ENCODE results near the gene RCOR1. TPM values are rescaled to one million over a fixed set of nuclear protein-coding genes. Genes with fewer than 3 reads are reported as not detected.
A peak's percentile ranks its signal among the peaks of the same experiment; 100 is the strongest.

The RCOR1 gene
- total and polyA plus RNA-seq, 2 donors (not counting 1 experiment from before 2014, with no cell fraction given): 8.7 to 37.1 TPM

GRCh38 chr14:102754370-102755262 is 162.2 kb downstream of the RCOR1 start:
- H3K4me1 Mint-ChIP-seq: peaks cover 48% of the 10 kb centered on the region
- POLR2A ChIA-PET: no interaction called here
- peak overlapping the region; percentile 81 for H3K27ac Mint-ChIP-seq
- H3K27me3 Mint-ChIP-seq: no peaks in the 10 kb centered on the region
- DNase-seq (peak; percentile 62), ATAC-seq (ENCODE audit: low read depth) (peak; percentile 68)
- H2AFZ ChIP-seq (ENCODE audit: insufficient read depth, low read depth, low read length, poor library complexity, severe bottlenecking): peak overlapping the region; percentile 40
- no peaks in the 10 kb centered on the region for H4K20me1 ChIP-seq (ENCODE audit: control insufficient read depth, insufficient read depth, low read length, poor library complexity, severe bottlenecking)
- peak overlapping the region in 2 of 5 experiments; percentile 15 to 25 for H3K4me3 ChIP-seq (ENCODE audit: control extremely low read depth in 1 of 5, extremely low read depth in 1 of 5, insufficient read depth in 1 of 5, low read depth in 2 of 5, low read length in 4 of 5)
- TF ChIP-seq EZH2 (IDR thresholded peaks at IDR 0.05; ENCODE audit: borderline replicate concordance, insufficient read depth, low read depth, low read length, poor library complexity, severe bottlenecking) (no peak), CTCF (IDR thresholded peaks at IDR 0.05) (no peak)
- peak overlapping the region; percentile 65 for H3K4me3 Mint-ChIP-seq
- no peaks in the 10 kb centered on the region for H3K27me3 ChIP-seq (replicated peaks in 1 of 4; ENCODE audit: control extremely low read depth in 1 of 4, control insufficient read depth in 3 of 4, insufficient read depth in 4 of 4, low read length in 3 of 4)
- intact Hi-C loops (cut with micrococcal nuclease): loop anchor here (1.0 kb wide), 1 partner anchor 14 kb away; no protein-coding TSS in a partner anchor
- H3K9ac ChIP-seq (ENCODE audit: low read length): peak overlapping the region; percentile 38
- H3K9me3 ChIP-seq (ENCODE audit: control extremely low read depth in 1 of 3, control insufficient read depth in 2 of 3, insufficient read depth in 1 of 3, low read length in 2 of 3): peaks cover 0 to 6% (median 0%) of the 10 kb centered on the region in 3 donors
- H3K4me2 ChIP-seq (replicated peaks; ENCODE audit: low read depth, low read length, poor library complexity, severe bottlenecking): peak overlapping the region; percentile 65
- peak overlapping the region in 1 of 2 donors; percentile 37 for H3K27ac ChIP-seq (ENCODE audit: low read length in 2 of 2)
- no peaks in the 10 kb centered on the region for H3K79me2 ChIP-seq (ENCODE audit: control insufficient read depth, insufficient read depth, low read length)
- no peaks in the 10 kb centered on the region for H3K36me3 ChIP-seq (replicated peaks in 1 of 2; ENCODE audit: control extremely low read depth in 1 of 2, control insufficient read depth in 1 of 2, extremely low read depth in 1 of 2, insufficient read depth in 2 of 2, low read length in 1 of 2)
- H3K4me1 ChIP-seq (ENCODE audit: control insufficient read depth in 2 of 2, insufficient read depth in 2 of 2, low read length in 2 of 2): peaks cover 30 to 34% of the 10 kb centered on the region in 2 donors
- WGBS (ENCODE audit: insufficient coverage): 60% methylated on average over 17 of the region's 17 CpGs
- H3K9me3 Mint-ChIP-seq (ENCODE audit: insufficient read depth): no peaks in the 10 kb centered on the region
- CTCF ChIA-PET: no interaction called here

GRCh38 chr14:102757646-102758045 is 165.2 kb downstream of the RCOR1 start:
- no peak for ATAC-seq (ENCODE audit: low read depth)
- ChIA-PET POLR2A (no interaction called here), CTCF (no interaction called here)
- TF ChIP-seq CTCF (IDR thresholded peaks at IDR 0.05): no peak
- TF ChIP-seq EZH2 (IDR thresholded peaks at IDR 0.05; ENCODE audit: borderline replicate concordance, insufficient read depth, low read depth, low read length, poor library complexity, severe bottlenecking): no peak
- H3K27me3 Mint-ChIP-seq: no peaks in the 10 kb centered on the region
- Histone ChIP-seq H3K4me2 (replicated peaks; ENCODE audit: low read depth, low read length, poor library complexity, severe bottlenecking) (peak overlapping the region; percentile 3), H3K9me3 (ENCODE audit: control extremely low read depth in 1 of 3, control insufficient read depth in 2 of 3, insufficient read depth in 1 of 3, low read length in 2 of 3) (peaks cover 0 to 6% (median 0%) of the 10 kb centered on the region in 3 donors), H3K79me2 (ENCODE audit: control insufficient read depth, insufficient read depth, low read length) (no peaks in the 10 kb centered on the region), H3K36me3 (replicated peaks in 1 of 2; ENCODE audit: control extremely low read depth in 1 of 2, control insufficient read depth in 1 of 2, extremely low read depth in 1 of 2, insufficient read depth in 2 of 2, low read length in 1 of 2) (no peaks in the 10 kb centered on the region), H3K27me3 (replicated peaks in 1 of 4; ENCODE audit: control extremely low read depth in 1 of 4, control insufficient read depth in 3 of 4, insufficient read depth in 4 of 4, low read length in 3 of 4) (no peaks in the 10 kb centered on the region), H3K27ac (ENCODE audit: low read length in 2 of 2) (no peak overlapping the region), H4K20me1 (ENCODE audit: control insufficient read depth, insufficient read depth, low read length, poor library complexity, severe bottlenecking) (no peaks in the 10 kb centered on the region), H3K4me3 (ENCODE audit: control extremely low read depth in 1 of 5, extremely low read depth in 1 of 5, insufficient read depth in 1 of 5, low read depth in 2 of 5, low read length in 4 of 5) (no peak overlapping the region), H3K4me1 (ENCODE audit: control insufficient read depth in 2 of 2, insufficient read depth in 2 of 2, low read length in 2 of 2) (peaks cover 30 to 34% of the 10 kb centered on the region in 2 donors), H3K9ac (ENCODE audit: low read length) (no peak overlapping the region), H2AFZ (ENCODE audit: insufficient read depth, low read depth, low read length, poor library complexity, severe bottlenecking) (no peak overlapping the region)
- H3K9me3 Mint-ChIP-seq (ENCODE audit: insufficient read depth): no peaks in the 10 kb centered on the region
- peak overlapping the region; percentile 26 for H3K27ac Mint-ChIP-seq
- H3K4me3 Mint-ChIP-seq: no peak overlapping the region
- WGBS (ENCODE audit: insufficient coverage): 87% methylated on average over 7 of the region's 11 CpGs
- intact Hi-C loops (cut with micrococcal nuclease): no loop called here
- peaks cover 55% of the 10 kb centered on the region for H3K4me1 Mint-ChIP-seq
- no peak for DNase-seq

Measured in B cell (primary cell).